Measurements from ENCODE around the gene BUD23. TPM values are rescaled to one million over a fixed set of nuclear protein-coding genes. Genes with fewer than 3 reads are reported as not detected.
"Not testable (repeated sequence)": the region's sequence is repeated elsewhere in the genome, so short reads cannot be mapped to it uniquely, and the experiment has no call there.

BUD23 gene
- total RNA-seq, 1 donor from 2014 or later: 30.1 TPM

DNA sequence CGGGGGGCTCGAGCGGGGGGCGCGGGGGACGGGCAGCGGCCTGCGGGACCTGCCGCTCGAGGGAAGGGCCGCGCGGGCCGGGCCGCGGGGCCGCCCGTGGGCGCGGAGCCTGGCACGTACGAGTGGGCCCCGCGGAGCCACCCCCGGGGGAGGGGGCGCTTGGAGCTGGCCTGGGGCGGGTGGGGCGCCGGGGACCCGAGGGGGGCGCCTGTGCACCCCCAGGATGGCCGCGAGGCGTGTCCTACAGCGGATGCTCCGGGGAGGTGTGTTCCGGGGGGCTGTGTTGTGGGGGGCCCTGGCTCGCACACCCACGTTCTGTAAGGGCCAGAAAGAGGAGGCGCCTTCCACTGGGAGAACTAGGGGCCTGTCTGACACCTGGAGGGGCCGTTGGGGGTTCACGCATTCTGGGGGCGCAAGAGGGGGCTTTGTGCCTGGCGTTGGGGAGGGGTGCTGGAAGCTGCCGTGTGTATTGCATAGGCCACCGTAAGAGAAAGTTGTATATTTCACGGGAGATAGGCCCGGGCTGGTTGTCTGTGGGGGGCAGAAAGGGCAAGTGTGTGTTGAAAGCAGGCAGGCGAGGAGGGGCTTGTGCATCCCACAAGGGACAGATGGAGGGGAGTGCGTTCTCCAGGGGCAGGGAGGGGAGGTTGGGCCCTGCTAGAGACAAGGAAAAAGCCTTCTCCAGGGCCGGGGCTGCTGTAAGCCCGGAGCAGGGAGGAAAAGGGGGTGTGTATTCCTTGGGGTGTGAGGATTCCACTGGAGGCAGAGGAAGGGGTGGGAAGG, 15.1 kb upstream of the BUD23 start:
- peak; percentile 18 for DNase-seq

DNA sequence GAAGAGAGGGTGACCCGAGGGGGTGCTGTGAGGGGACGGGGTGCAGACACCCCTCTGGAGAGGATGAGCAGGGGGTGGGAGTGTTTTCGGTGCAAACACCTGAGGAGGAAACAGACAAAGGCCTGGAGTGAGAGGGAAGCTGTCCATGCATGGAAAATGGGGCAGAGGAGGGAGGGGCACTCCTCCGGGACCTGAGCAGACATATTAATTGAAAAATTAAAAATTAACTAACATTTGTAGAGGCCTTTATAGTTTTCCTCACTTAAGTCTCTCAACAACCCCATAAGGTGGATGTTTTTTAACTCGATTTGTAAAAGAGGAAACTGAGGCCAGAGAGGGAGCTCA, 14.5 kb upstream of the BUD23 start:
- DNase-seq: no peak

DNA sequence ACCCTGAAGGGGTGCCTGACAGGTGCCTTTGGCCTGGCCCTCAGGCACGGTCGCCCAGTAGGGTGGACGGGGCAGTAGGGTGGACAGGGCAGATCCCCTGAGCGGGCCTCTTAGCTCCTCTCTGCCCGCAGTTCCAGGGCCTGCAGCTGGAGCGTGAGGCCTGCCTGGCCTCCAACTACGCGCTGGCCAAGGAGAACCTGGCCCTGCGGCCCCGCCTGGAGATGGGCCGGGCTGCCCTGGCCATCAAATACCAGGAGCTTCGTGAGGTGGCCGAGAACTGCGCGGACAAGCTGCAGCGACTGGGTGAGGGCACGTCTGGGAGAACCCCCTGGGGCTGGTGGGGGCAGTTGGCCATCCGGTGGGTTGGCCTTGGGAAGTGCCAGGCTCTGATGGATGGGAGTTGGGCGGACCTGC, 14.1 kb upstream of the BUD23 start:
- no peak for DNase-seq

DNA sequence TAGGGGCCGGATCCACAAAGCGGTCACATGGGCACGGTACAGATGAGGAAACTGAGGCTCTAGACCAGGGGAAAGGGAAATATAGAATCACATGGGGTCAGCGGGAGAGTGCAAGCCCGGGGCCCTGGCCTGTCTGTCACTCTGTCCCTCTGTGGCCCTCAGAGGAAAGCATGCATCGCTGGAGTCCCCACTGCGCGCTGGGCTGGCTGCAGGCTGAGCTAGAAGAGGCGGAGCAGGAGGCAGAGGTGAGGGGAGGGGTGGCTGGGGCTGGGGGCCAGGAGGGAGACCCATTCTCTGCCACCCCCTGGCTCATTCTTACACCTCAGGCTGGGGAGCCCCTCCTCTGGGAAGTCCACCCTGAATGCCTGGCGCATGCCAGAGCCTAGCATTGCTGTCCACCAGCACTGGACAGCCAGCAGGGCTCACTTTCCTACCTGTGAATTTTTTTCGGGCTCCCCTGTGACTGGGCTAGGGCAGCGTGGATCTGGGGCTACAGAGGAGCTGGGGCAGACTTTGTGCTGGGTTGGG, 13.5 kb upstream of the BUD23 start:
- no peak for DNase-seq

DNA sequence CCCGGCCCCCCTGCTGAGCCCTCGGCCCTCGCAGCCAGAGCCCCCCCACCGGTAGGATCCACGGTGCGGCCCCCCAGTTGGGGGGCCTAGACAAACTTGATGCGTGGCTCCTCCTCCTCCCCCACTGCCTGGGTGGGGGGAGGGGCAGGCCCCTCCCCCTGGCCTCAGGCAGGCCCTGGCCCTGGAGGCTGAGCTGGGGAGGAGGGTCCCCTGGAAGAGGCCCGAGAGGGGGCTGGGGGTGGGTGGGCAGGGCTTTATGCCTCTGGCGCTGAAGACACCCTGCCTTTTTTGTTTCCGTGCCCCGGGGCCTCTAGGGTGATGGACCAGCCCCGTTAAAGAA, 12.1 kb upstream of the BUD23 start:
- DNase-seq: no peak

DNA sequence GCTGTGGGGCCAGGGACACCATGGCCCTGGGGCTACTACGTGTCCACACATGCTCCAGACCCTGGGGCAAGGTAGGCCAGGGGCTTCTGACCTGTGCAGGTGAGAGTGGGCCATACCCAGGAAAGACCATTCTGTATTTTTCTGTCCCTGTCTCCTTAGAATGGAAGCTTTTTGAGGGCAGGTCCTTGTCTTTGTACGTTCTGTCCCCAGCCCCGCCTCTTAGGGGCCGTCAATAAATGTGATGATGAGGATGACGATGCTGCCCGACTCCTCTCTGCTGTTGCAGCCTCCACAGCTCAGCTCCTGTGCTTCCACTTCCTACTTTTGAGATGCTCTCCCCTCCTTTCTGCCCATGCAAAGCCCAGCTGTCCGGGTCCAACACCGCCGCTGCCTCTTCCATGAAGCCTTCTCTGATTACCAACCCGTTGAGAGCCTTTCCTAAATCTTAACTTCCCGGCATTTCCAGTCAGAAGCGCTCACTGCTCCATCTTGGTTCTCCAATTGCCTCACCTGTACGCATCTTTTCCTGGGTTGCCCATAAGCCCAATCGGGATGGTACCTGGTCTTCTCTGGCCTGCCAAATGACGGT, 11.4 kb upstream of the BUD23 start:
- no peak for DNase-seq

DNA sequence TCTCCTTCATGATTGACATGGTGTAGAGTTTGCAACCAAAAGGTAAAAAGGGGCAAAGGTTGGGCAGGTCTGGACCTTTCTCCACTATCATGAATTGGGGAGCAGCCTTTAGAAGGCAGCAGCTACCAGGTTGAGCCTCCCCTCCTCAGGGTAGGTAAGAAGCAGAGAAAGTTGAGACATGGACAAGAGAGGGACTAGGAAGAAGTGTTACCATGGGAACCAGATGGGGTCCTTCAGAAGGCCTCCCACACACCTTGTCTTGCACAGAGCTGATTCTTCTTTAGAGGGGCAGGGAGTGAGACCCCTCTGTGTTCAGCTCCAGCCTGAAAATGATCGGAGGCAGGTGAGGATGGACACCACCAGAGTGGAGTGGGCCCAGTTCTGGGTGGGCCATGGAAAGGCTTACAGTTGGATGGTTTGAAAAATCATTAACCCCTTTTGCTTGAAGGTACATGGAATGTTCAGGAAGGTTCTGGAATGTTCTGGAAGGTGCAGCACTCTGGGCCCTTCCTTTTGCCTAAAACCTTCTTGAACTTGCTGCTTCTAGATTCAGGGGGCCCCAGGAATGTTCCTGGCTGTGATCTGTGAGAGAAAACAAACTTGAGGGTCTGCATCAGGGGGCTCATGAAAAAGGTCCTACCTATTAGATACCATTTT, 8.8 kb upstream of the BUD23 start:
- DNase-seq: no peak

DNA sequence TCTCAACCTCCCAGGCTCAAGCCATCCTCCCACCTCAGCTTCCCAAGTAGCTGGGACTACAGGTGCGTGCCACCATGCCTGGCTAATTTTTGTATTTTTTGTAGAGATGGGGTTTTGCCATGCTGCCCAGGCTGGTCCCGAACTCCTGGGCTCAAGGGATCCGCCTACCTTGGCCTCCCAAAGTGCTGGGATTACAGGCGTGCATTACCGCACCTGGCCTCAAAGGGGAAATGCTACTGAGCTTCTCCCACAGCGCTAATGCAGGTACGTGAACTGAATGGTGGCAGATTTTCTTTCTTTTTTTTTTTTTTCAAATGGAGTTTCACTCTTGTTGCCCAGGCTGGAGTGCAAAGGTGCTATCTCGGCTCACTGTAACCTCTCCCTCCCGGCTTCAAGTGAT, 7.3 kb upstream of the BUD23 start:
- DNase-seq: not testable (repeated sequence)

DNA sequence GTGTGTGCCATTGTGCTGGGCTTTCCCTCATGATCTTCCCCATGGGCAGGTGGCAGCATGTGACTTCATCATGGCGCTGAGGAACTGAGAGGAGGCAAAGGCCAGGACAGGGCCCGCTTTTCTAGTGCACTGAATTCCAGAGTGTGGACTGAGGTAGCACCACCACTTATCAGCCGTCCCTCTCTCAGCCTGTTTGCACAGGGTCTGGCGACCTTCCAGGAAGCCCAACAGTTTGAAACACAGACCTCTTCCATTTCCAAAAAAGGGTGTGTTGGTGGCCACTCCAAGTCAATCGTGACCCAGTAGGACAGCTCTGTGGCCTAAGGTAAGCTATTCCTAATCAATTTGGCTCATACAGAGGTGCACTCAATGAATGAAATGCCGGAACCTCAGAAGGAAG, 4.5 kb upstream of the BUD23 start:
- DNase-seq: no peak

DNA sequence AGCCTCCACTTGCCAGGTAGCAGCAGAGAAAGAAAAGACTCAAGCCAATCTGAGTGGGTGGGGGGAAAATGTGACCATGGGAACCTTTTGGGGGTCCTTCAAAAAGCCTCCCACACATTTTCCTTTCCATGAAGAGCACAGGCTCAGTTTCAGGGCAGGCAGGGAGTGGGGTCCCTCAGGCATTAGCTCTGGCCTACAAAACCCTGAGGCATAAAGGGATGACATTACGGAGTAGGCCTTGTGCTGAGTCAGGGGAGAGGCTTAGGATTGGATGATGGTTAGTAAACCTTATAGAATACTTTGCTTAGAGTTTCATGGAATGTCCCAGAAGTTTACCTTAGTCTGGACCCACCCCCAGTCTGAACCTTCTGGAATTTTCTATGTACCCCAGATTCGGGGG, 3.7 kb upstream of the BUD23 start:
- no peak for DNase-seq

DNA sequence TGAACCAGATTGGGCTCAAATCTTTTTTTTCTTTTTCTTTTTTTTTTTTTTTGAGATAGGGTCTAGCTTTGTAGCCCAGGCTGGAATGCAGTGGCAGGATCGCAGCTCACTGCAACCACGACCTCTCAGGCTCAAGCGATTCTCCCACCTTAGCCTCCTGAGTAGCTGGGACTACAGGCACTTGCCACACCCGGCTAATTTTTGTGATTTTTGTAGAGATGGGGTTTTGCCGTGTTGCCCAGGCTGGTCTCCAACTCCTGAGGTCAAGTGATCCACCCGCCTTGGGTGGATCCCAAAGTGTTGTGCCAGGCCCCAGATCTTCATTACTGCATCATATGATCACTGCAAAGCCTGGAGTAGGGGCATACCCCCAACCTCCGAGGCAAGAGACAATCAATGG, 2.9 kb upstream of the BUD23 start:
- no peak for DNase-seq

DNA sequence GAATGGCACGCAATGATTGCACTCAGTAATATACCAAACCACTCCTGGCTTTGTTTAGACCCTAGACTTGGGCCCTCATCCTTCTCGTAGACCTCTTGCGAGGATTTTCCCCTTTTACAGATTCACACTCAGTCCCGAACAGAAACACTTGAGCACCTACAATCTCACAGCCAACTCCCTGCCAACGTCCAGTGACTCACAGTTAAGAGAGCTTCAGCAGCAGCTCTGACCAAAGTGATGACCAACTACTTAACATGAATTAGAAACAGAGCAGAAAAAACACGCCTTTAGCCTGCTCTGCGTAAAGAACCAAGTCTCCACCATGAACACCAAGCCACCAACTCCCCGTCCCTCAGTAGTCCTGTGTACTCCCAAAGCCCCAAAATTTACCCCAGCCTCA, 2.4 kb upstream of the BUD23 start:
- no peak for DNase-seq

DNA sequence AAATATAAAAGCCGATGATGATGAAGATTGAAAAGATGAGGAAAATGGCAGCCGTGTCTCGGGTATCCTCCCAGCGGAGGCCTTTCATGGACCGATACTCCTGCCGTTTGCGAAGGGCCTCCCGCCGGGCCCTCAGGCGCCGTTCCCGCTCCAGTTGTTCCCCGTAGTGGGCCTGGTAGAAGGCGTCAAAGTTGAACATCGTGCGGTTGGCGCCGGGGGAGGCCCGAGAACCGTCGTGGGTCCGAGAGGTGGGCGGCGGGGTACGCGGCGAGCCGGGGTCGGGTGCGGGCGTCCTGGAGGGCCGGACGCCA, 697 bp upstream of the BUD23 start:
- no peak for DNase-seq

DNA sequence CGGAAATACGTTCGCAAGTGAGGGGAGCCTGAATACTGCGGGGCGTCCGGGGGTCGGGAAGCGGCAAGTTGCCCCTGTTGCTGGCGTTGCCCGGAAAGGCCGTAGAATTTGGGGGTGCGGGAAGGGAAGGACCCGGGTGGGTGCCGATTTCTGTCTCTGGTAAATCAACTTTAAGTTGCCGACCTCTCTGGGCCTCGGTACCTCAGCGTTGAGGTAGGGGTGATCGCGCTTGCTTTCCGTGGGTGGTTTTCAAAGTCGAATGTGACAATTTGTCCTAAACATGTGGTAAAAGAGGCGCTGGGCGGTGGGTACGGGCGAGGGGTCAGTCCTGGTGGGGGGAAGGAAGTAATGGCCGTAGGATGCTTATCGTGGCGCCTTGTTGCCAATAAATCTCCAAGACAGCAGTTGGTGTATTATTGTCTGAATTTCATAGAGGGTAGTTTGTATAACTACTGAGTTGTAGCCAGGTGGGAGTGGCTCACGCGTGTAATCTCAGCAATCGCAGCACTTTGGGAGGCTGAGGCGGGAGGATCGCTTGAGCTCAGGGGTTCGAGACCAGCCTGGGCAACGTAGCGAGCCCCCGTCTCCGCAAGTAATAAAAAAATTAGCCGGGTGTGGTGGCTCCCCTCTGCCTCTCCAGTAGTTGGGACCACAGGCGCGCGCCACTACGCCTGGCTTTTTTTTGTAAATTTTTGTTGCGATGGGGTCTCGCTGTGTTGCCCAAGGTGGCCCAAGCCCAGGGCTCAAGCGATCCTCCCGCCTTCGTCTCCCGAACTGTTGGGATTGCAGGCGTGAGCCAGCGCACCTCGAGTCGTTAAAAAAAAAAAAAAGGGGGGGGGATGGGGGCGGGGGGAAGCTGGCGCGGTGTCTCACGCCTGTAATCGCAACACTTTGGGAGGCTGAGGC, 644 bp downstream of the BUD23 start:
- DNase-seq: no peak

DNA sequence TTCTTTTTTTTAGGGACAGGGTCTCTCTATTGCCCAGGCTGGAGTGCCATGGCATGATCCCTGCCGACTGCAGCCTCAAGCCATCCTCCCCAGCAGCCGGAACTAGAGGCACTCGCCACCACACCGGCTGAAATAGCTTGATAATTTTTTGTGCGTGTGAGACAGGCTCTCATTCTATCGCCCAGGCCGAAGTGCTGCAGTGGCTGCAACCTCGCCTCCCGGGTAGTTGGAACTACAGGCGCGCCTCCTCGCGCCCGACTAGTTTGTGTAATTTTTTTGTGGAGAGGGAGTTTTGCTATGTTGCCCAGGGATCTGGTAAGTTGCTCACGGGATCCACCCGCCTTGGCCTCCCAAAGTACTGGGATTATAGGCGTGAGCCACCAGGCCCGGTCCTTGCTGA, 1.9 kb downstream of the BUD23 start:
- DNase-seq: no peak

DNA sequence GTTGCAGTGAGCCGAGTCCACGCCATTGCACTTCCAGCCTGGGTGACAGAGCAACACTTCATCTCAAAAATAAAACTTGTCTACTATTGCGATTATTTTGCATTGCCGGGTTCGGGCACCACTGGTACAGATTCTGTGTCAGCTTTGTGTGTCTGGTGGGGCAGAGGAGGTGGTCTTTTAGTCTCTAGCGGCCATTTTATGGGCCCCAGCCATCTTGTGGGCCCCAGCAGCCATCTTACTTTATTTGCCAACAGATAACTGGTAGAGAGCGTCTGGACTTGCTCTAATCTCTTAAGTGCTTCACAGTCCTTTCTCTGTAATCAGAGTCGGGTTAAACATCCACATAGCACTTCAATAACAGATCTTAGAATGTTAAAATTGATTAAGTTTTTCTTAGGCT, 4.9 kb downstream of the BUD23 start:
- no peak for DNase-seq

DNA sequence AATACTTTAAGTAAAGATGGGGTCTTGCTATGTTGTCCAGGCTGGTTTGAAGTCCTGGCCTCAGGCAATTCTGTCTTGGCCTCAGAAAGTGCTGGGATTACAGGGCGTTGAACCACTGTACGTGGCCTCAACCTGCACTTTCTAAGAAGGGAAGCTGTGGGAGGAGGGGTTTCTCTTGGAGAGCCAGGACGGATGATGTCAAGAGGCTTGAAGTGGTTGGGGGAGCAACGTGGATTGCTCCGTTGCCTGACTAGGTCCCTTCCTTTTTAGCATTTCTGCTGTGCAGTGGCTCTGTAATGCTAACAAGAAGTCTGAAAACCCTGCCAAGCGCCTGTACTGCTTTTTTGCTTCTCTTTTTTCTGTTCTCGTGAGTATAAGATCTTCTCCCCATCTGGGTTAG, 7.2 kb downstream of the BUD23 start:
- no peak for DNase-seq

DNA sequence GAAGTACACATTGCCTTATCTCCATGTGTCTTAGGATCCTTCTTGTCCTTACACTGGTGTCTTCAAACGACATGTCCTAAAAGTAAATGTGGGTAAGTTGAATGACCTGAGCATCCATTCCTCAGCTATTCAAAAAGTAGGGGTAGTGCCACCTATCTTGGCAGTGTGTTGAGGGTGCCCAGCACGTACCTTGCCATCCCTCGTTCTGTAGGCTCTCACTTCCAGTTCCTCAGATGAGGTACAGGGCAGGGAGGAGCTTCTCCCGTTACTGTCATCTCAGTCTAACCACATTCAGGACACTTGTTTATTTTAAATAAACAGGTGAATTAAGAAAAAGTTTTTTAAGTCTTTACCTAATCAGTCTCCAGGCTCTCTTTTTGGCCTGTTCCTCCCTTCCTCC, 13.0 kb downstream of the BUD23 start:
- DNase-seq: no peak

DNA sequence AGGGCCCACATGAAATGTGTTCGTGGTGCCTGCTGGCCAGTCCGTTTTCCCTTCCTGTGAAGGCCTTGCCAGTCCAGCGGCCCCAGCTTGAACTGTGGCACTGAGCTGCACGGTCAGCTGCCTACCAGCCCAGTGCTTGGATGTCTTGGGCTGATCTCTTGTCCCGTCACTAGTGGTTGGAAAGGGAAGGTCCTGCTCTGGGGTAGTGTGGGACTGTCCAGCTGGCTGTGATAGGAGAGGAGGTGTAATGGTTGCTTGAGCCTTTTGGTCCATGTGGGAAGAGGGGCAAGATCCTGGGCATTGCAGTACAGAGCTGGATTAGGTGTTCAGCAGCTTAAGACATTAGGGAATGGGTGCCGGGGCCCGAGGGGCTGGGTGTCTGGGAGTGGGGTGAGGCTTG, 15.0 kb downstream of the BUD23 start:
- DNase-seq: no peak

DNA sequence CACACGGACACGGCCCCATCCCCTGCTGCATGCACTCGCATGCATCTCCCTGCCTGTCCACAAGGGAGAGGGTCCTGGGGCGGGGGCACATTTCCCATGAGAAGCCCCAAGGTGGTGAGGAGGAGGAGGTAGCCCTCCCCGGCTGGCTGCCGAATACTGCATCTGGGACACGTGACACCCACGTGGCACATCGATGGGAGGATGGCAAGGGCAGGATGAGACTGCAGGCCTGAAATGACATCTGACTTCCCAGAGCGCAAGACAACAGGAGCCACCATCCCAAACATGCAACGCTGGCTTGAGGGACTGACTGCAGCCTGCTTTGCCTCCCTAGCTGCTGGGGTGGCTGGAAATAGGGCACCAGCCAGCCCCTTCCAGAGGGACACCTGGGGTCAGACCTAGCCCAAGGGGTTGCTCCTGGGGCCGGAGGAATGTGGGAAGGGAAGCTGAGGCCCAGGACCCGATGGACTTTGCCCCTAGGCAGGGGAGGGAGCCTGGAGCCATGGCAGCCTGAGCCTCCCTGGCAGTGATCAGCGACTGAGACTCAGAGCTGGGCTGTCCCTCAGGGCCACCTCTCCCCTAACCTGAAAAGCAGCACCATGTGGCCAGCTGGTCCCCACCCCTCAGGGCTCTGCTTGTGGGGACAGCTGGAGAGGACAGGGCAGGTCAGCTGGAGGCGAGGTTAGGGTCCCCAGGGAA, 16.1 kb downstream of the BUD23 start:
- no peak for DNase-seq

DNA sequence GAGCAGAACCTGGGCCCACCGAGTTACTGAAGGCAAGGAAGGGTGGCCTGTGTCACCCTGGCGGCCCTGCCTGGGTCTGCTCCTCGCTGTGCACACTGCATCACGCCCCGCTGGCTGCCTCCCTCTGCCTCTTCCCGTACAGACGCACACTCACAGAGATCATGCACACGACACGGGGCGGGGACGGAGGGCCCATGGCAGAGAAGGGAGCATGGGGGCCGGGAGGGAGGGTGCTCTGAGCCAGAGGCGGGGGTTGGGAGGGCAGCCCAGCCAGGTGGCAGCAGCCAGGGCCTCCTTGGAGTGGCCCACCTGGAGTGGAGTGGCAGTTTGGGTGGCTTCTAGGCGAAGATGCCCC, 16.6 kb downstream of the BUD23 start:
- no peak for DNase-seq

DNA sequence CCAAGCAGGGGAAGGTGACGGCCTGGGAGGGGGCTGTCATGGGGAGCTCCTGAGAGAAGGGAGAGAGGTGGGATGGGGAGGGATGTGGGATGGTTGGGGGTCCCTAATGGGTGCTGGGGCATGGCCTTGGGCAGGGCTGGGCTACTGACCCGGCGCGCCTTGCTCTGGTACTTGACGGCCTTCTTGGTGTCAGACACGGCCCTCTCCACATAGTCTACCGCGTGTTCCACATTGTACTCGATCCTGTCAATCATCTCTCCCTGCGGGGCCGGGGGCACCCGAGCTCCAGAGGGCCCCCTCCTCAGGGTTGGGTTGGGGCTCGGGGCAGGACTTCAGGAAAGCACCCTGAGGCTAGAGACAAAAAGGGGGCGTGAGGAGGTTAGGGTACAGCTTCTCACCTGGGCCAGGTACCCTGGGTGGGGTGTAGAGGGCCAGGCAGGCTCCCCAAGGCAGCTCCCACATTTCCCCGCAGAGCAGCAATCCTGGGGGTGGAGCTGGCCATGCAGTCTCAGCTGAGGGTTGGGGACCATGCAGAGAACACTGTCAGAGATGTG, 17.3 kb downstream of the BUD23 start:
- DNase-seq: no peak

Measured in tongue (tissue), 2 donors.